NAMALWA (cell line): Measurements from ENCODE around the gene NCKAP5.

Source experiments
- DNase-seq: peaks from one replicate; pipeline ENCODE4 v3.0.0-alpha.2; 2015; ENCODE audit warnings: low spot score

NCKAP5 gene

DNA sequence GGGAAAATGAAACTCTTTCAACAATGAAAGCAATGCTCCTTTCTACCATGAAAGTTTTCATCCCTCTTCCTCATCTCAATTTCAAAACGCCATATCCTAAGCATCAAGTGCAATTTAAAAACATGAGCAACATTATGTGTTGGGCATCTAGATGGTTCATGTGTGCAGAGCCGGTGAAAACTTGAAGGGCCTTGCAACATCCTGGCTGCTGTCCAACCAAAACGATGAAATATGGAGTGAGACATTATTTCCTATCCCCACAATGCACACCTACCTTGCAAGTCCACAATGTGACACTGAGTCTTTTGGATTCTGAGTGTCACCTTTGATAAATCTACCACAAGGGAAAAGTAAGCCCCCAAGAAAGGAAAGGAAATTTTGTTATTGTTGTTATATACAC is 110.0 kb downstream of the NCKAP5 start:
- DNase-seq = no peak

DNA sequence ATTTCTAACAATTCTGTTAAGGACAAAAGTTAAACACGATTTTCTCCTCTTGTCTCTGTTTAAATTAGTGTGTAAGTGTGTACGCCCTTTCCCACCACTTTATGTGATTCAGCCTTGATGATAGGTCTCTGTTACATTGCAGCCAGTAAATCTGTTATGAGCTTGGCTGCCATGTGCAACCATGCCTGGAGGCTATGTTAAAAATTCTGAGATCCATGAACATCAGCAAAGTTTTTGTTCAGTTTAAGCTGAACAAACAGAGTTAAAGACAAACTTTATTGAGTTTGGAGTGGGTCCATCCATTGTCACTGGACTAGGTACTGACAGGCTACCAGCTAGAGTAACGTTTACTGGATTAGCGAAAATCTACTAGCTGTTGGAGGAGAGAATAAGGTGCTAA is 110.4 kb downstream of the NCKAP5 start:
- DNase-seq = no peak

DNA sequence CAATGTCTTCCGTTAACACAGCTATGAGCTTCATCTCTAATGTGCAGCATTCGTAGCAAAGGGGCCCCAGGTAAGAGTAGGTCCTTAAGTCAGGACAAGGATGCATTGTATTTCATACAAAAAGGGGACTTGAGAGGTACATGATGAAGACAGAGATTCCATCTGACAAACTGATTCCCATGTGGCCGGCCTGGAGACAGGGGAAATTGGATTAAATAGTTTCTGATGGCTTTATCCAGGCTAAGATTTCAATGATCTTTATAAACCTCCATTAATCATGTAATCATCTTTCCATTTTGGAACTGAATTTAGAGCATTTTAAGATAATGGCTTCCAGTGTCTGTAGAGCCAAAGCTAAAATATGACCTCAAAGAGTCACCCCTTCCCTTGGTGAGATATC is 111.3 kb downstream of the NCKAP5 start:
- no peak for DNase-seq

DNA sequence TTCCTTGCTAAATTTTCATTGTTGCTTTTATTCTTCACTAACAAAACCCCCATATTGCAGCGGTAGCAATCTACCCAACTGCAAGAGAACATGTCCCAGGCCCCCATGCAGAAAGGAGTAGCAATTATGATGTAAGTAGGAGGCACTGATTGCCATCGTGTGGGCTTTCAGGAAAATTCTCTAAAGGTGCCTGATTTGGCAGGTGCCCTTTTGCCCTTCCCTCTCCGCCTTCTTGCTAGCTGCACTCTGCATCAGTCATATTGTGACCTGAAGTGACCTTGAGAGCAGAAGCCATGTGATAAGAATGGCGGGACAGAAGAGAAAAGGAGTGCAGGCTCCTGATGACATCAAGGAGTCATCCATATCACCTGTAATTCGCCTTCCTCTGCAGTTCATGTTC is 112.1 kb downstream of the NCKAP5 start:
- DNase-seq = no peak

DNA sequence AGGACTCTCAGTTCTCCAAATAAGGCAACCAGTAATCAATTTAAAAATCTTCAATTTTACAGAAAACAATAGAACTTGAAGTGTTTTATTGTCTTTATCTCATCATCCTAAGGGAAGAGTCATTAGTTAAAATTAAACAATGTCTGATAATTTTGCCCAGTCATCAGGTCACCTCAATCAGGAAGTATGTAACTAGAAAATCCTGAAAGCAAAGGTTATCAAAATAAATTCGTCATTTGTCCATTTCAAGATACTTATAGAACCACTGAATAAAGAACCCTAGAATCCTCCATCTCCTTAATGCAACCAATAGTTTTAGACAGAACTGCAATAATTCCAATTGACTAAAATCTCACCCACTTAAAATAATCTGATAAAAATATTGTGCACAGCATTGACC is 115.2 kb downstream of the NCKAP5 start:
- no peak for DNase-seq

DNA sequence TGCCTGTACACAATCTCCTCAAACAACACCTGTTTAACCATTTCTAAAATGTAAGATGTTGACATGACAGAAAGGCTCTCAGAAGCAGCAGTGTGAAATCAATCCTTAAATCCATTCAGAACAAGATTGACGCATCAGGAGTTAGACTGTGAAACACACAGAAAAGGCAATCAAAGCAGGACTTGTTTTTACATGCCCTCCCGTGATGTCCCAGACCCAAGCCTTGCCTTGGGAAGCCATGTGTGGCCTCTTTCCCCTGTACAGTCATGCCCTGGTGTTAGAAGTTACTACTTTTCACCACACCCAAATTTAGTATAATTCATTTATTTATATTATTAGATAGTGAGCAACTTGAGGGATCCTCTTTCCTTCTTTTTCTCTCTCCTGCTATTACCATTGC is 115.7 kb downstream of the NCKAP5 start:
- DNase-seq = no peak

DNA sequence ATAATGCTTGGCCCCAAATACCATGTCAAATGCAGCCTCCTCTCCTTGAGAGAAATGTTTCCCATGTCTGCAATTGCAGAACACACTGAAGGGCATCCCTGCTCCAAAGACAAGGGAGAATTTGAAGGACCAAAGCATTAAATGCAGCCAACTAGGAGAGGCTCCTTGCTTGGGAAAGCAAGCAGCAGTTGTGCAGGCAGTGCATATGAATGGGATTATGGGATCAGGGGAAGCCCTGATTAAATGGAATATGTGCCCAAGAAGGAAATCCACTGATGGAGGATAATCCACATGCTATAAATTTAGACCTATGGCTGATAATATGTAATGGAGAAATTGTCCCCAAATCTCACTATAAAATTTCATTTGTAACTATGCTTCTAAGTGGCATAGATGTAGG is 116.1 kb downstream of the NCKAP5 start:
- no peak for DNase-seq

DNA sequence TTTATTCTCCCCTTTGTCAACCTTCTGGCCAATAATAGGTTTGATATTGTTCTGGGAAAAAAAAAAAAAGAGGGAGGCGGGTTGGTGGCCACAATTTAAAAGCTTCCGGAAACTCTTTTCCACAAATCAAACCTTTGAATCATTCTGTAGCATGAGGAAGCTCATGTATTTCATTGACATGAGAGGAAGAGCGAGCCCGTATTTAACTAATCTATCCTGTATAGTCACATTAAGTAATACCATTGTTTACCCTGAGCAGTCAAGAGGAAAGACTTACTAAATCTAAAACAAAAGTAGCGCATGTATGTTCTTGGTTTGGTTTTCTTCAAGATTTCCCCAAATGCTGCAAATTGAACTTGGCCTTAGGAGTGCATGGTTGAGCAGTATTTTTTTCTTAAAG is 120.1 kb downstream of the NCKAP5 start:
- DNase-seq = no peak

DNA sequence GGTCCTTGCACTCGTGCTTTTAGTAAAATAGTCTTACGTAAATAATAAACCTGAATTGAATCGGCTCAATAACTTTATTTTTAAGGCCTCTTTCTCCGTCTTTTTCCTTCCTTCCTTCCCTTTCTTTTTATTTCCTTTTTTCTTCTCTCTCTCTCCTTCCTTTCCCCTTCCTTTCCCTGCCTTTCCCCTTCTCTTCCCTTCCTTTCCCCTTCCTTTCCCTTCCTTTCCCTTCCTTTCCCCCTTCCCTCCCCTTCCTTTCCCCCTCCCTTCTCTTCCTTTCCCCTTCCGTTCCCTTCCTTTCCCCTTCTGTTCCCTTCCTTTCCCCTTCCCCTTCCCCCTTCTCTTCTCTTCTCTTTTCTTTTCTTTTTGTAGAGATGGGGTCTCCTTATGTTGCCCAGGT is 121.0 kb downstream of the NCKAP5 start:
- no peak for DNase-seq

DNA sequence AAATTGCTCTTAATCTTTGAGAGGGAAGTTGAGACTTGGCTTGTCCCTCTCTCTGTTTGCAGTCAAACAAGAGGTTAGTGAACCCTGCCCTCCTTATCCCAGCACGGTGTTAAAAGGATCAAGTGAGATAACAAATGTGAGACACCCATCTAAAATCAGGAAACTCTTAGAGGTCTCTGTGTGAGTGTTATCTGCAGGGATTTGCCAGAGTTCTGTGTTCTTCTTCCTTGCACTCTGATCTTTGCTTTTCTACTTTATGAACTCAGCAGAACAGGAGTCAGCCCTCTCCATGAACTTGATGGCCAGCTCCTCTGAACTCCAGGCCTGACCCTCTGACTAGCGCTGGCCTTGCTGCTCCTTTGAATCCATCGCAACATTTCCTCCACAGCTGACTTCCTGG is 123.8 kb downstream of the NCKAP5 start:
- no peak for DNase-seq

DNA sequence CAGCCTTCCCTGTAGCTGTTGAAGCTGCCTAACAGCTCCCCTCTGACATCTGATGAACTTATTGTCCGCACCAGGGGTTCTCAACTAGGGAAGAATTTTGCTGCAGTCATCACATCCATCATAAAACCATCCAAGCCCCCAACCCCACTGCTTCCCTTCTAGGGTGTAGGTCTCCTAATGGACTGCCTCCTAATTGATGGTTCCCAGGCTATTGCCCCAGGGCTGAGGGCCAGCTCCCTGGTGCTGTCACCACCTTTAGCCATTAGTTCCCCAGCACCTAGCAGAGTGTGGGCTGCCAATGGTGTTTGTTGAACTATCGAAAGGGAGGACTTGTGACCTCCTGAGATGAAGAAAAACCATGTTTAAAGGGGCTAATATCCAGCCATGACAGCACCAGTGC is 125.9 kb downstream of the NCKAP5 start:
- no peak for DNase-seq

DNA sequence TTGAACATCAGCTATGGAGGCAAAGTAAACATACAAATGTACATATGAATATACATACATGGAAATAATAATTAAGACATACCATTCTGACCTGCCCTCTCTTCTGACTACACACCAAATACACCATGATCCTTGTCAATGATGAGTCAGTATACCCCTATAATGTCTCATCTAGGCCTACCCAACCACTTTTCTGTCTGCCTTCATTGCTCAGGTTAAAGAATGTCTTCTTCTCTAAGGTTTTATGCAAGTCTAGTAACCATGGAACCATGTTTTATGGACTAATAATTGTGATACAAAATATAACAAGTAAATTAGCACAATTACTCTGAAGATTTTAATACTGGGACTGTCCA is 128.7 kb downstream of the NCKAP5 start:
- no peak for DNase-seq

DNA sequence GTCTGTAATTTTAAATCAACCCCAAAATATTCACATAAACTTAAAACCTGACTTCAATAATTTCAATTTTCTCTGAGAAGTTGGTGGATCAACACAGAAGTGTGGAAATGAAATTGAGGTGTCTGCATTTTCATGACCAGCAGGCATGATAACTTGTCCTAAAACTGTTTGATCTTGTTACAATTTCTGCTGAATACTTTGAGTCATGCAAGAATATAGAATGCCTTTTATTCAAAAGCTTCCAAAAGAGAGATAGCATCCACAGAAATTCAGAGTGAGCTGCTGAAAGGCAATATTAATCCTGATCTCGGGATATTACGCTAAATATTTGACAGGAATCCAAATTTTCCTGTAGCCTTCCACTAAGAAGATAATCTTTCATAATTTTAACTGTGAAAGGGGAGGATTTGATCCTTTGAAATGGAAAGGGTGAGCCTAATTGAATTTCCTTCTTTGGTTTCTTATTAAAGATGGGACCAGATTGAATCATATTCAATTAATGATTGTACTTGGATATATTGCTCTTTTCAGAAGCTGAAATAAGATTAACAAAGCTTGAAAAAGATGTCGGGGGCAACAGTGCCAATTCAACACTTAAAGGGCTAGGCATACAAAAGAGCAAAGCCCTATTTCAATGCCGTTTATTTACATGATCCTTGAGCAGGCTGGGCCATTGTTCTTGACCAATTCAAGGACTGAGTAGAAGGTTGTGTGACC is 129.3 kb downstream of the NCKAP5 start:
- no peak for DNase-seq

DNA sequence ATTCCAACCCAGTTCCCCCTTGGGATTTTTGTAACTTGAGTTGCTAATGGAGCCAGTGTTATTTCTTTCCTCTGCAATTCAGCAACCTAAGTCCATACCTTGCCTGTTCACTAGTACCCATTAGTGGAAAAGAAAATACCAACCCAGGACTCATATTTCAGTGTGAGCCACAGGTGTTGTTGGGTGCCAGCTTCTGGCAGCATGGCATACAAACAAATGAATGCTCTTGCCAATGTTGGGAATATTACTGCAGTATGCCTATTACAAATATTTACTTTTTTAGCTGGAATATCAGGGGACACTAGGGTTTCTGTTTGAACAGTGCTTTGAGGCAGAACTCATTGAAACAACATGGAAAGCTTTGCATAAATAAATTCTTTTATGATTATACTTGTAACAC is 130.2 kb downstream of the NCKAP5 start:
- no peak for DNase-seq

DNA sequence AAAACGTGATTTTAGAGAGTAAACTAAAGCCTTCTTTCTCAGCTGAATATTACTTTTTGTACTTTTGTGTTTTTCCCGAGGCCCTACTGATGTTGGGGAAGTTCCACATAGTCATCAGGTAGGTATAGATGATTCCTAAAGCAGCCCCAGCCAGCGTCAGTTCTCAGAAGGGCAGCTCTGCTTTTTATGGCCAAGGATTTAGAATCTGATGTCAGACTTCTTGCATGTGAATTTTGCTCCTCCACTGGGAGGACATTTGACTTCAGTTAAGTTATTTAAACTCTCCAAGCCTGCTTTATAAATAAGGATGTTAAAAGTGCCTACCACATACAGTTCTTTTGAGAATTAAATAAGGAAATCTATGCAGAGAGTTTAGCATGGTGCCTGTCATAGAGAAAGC is 130.8 kb downstream of the NCKAP5 start:
- DNase-seq = no peak

DNA sequence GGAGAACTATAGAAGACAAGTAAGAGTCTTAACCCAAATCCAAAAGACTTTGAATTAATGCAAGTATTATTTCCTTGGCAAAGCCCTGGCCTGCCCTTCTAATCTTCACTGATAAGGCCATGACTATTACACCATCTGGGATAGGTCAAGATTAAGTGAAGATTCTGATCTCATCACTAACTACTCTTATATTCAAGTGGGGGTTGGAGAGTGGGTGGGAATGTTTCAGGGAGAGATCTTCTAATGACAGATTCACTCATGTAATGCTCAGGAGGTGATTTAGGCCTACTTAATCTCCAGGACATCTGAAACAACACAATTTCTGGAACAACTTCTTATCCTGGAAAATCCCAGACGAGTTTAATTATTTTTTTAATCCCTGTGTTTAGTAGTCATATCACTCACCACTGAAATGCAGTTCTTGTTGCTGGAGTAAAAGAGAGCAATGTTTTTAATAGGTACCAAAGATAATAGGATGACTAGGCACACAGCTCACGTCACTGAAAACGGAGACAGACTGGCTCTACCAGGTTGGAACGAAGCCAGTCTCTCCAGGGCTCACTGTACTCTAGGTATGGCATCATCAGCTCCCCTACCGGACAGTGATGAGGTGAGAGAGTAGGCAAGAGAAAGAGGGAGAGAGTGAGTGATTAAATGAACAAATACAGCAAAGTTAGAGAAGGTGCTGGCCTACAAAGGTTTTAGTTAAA is 133.1 kb downstream of the NCKAP5 start:
- no peak for DNase-seq

DNA sequence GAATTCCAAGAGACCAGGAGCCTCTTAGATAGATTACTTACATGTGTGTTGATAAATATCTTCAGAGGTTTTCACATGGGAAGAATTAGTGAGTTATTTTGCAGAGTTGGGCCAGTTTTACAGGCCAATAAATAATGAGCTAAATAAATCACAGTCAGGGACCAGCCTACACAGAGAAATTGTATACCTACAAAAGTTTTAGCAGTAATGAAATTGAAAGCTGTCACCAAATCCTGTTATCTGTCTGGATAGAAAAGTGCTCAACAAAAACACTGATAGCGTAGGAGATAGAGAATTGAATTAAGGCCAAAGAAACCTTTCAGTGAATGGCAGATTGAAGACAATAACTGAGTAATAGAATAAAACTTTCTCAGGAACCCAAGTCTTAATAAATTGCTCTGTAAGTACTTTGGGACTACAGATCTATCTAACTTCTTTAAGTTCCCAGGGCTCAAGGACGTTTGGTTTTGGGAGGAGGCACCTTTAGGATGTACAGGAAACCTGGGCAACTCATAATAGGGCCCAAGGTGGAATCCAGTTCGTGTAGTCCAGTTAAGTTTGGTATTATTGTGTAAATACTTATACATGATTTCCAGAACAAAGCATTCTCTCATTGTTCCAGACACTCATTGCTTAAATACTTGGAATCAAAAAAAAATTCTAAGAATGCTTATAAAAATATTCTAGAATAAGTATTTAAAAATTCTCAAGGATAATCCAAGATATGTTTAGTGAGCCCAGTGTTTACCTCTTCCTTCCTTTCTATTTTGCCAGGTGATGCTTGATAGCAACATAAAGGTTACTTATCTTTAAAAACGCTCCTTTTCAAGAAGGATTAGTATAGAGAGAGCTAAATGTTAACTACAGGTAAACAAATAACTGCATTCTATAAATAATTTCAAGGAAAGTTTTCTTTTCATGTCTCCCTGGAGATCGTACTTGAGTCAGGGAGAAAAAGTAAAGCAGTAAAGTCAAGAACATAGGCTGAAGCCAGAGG is 134.5 kb downstream of the NCKAP5 start:
- no peak for DNase-seq

DNA sequence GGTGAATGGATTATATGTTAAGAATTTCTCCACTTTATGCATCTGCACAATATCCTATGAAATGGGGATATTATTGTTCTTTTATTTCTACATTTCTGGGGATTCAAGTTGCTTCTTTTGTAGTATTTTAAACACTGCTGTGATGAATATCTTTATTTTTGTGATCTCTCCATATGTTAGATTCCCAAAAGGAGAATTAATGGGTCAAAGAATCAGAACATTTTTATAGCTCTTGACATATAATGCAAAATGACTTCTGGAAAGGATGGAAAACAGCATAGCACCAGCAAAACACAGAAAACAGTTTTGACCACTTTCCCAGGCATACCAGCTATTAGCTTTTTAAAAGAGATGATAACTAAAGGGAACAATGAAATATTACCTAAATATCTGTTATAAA is 135.5 kb downstream of the NCKAP5 start:
- DNase-seq = no peak

DNA sequence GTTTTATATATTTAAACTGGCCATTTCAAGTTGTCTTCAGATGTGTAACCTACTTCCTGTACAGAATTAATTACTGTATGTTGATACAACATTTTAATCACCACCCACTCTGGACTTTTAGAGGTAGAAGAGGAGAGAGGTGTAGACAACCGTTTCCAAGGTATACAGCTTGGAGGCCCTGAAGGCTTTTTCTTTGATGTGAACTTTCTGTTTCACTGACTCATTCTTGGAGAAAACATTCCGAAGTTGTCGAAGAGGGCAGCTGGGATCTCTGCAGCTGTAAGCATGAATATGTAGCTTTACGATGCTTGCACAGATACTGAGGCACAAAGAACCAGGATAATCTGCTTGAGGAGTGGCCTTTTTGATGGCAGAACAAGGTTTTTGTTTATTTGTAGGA is 137.0 kb downstream of the NCKAP5 start:
- no peak for DNase-seq

DNA sequence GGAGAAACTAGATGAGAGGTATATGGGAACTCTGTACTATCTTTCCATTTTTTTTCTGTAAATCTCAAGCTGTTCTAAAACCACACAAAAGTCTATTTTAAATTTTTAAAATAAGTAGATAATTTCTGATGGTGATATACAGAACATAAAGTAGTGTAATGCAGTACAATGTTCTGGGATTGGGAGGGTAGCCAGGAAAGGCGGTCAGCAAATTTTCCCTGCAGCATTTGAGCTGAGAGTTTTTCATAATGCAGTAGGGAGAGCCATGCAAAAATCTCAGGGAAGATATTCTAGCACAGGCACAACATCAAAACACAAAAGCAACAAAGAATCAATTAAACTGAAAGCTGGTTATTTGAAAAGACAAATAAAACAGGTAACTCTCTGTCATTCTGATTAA is 141.5 kb downstream of the NCKAP5 start:
- DNase-seq = no peak

DNA sequence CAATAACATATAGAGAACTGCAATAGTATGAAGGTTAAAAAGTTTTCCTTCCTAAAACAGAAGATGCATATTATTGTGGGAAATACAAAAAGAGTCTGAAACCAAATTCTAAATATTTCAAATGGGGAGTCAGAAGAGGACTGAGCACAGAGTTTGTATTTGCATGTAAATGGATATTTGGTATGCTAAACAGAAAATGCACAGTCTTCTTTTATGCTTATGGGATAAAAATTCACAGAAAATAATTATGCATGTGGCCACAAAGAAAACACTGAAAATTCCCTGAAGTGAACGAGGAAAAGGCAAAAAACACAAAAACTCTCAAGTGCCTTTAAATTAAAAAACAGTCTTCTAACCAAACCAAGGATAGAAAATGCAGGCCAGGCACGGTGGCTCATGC is 142.7 kb downstream of the NCKAP5 start:
- no peak for DNase-seq

DNA sequence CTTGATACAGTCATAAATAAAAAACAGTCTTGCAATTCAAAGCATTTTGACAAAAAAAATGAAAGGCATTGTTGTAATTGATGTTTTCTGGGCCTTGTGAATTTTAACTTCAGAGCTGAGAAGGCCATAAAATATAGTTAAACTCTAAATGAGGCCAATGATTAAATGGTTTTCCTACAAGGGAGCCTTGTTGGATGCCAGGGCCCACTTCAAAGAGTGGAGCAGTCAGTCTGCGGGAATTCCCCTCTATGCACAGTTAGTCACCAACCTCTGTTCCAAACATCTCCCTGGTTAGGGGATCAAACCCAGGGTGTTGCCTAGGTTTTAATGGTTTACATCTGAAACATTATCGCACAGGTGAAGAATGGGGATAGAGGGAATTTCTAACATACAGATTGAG is 143.4 kb downstream of the NCKAP5 start:
- DNase-seq = no peak

DNA sequence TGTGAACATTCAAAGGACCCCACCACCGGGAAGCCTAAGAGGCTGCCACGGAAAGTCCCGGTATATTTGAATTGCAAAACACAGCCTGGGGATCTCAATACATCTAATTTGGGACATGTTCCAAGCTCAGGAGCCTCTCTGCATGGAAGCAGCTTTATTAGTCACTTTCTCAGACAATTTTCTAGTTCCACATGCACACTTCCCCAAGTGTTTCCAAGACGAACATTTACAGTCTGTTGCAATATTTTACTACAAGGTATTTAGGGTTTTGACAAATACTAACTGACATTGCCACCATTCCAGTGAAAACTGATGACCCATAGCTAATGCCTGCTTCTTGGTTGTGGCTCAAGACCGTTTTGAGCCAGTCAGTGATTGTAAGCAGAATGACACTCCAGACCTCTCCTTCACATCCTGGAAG is 145.3 kb downstream of the NCKAP5 start:
- DNase-seq = no peak
